H1 (cell line): Measurements from ENCODE around the gene CCIN.
"Not testable (repeated sequence)": the region's sequence is repeated elsewhere in the genome, so short reads cannot be mapped to it uniquely, and the experiment has no call there.

ENCODE experiments used
- CEBPB ChIP-seq: IDR thresholded peaks from 2 replicates; pipeline ENCODE4 v1.6.1; 2012; ENCODE audit warnings: low read depth, low read length
- EP300 ChIP-seq, 2 experiments: IDR thresholded peaks; 1 replicate in 1 of 2; 2 replicates in 1 of 2; pipeline ENCODE4 v1.6.1; 2011 to 2012; ENCODE audit warnings: low read depth in 2 of 2, low read length in 2 of 2, mild to moderate bottlenecking in 2 of 2, borderline replicate concordance in 1 of 2, inconsistent platforms in 1 of 2, moderate library complexity in 1 of 2

DNA sequence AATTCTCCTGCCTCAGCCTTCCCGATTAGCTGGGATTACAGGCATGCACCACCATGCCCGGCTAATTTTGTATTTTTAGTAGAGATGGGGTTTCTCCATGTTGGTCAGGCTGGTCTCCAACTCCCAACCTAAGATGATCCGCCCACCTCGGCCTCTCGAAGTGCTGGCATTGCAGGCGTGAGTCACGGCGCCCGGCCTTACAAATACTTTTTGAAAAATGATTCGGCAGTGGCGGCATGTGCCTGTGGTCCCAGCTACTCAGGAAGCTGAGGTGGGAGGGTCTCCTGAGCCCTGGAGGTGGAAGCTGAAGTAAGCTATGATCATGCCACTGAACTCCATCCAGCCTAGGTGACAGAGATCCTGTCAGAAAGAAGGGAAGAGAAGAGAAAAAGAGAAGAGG lies 9.1 kb upstream of the CCIN start:
- TF ChIP-seq CEBPB; EP300 (IDR thresholded peaks at IDR 0.05; ENCODE audit: borderline replicate concordance in 1 of 2, low read depth in 2 of 2, low read length in 2 of 2): not testable (repeated sequence)
